ENCODE results near the gene ARHGDIB. TPM values are rescaled to one million over a fixed set of nuclear protein-coding genes. Genes with fewer than 3 reads are reported as not detected.
A peak's percentile ranks its signal among the peaks of the same experiment; 100 is the strongest.

ARHGDIB gene
- total and polyA plus RNA-seq, 2 of the 13 experiments (the other 11 are each of a cell fraction or from before 2014, with no cell fraction given), result 0.11 to 0.87 TPM

- no peak for TF ChIP-seq PRDM4 (CRISPR knock-in tag; IDR thresholded peaks at IDR 0.05; ENCODE audit: borderline replicate concordance)
- TF ChIP-seq ZSCAN22 (CRISPR knock-in tag; IDR thresholded peaks at IDR 0.05), result no peak
- no peak for TF ChIP-seq CENPX (CRISPR knock-in tag; IDR thresholded peaks at IDR 0.05)
- no peak for TF ChIP-seq MEIS2 (CRISPR knock-in tag; IDR thresholded peaks at IDR 0.05)
Measured at GRCh38 chr12:14949631-14950030, 11.8 kb downstream of the ARHGDIB start (continued).

GRCh38 chr12:14948672-14949071 is 12.7 kb downstream of the ARHGDIB start:
- Histone ChIP-seq H3K79me2 (ENCODE audit: insufficient read depth, low read length) (no peaks in the 10 kb centered on the region), H3K4me1 (ENCODE audit: insufficient read depth, low read length) (peaks cover 36% of the 10 kb centered on the region), H3K9me3 (ENCODE audit: low read length) (no peaks in the 10 kb centered on the region), H3K27me3 (ENCODE audit: control insufficient read depth in 1 of 2, insufficient read depth in 2 of 2, low read length in 2 of 2) (no peaks in the 10 kb centered on the region), H3K4me2 (ENCODE audit: low read depth, low read length) (no peak overlapping the region), H3K9ac (ENCODE audit: insufficient read depth, low read depth, low read length) (no peak overlapping the region), H2AFZ (ENCODE audit: low read length) (no peak overlapping the region), H4K20me1 (ENCODE audit: insufficient read depth, low read length) (no peaks in the 10 kb centered on the region), H3K27ac (ENCODE audit: extremely low read length, insufficient read depth, low read length) (no peak overlapping the region), H3K4me3 (replicated peaks in 1 of 3; ENCODE audit: insufficient read depth in 1 of 3, low read depth in 2 of 3, low read length in 3 of 3) (no peak overlapping the region), H3K36me3 (replicated peaks in 1 of 2; ENCODE audit: control insufficient read depth in 1 of 2, insufficient read depth in 2 of 2, low read length in 2 of 2) (no peaks in the 10 kb centered on the region)
- DNase-seq (ENCODE audit: low spot score) (no peak), ATAC-seq (peak; percentile 35; the same call in 1 of the 3 replicates), FAIRE-seq (no peak)
- ChIA-PET CTCF (ENCODE audit: low intra/inter-chr PET ratio, low total read pairs) (no interaction called here), POLR2A (no interaction called here)
- in situ Hi-C loops (cut with HindIII; ENCODE audit: extremely low pct_ligation_motif_present, low pct_unique_long_range_greater_than_20kb), result no loop called here
- intact Hi-C loops (cut with micrococcal nuclease; ENCODE audit: unreplicated experiment), result no loop called here
- 48% methylated on average over 3 of the region's 3 CpGs for WGBS (ENCODE audit: low lambda C conversion rate)
- BruUV-seq (replicated peaks), result no TSS peak
- TF ChIP-seq GZF1 (CRISPR knock-in tag; IDR thresholded peaks at IDR 0.05) (no peak), ZNF883 (CRISPR knock-in tag; IDR thresholded peaks at IDR 0.05; ENCODE audit: not compliant biosample characterization) (no peak), SRF (IDR thresholded peaks at IDR 0.05; ENCODE audit: low read depth, low read length) (peak; percentile 83), ZBTB26 (CRISPR knock-in tag; IDR thresholded peaks at IDR 0.05; ENCODE audit: borderline replicate concordance) (no peak), NCOA5 (CRISPR knock-in tag; IDR thresholded peaks at IDR 0.05) (no peak), CAMTA2 (CRISPR knock-in tag; IDR thresholded peaks at IDR 0.05; ENCODE audit: borderline replicate concordance) (no peak), MNT (IDR thresholded peaks at IDR 0.05) (no peak), GABPA (IDR thresholded peaks at IDR 0.05; ENCODE audit: low read depth, low read length) (no peak), GABPA (CRISPR knock-in tag; IDR thresholded peaks at IDR 0.05; ENCODE audit: low read depth) (peak; percentile 72), ZNF644 (CRISPR knock-in tag; IDR thresholded peaks at IDR 0.05; ENCODE audit: low read depth) (no peak), MXI1 (IDR thresholded peaks at IDR 0.05; ENCODE audit: borderline replicate concordance, low read depth, low read length) (no peak), TARDBP (CRISPR knock-in tag; IDR thresholded peaks at IDR 0.05) (no peak), SIN3A (IDR thresholded peaks at IDR 0.05; ENCODE audit: borderline replicate concordance, low read depth, low read length) (no peak), XRCC5 (optimal IDR thresholded peaks at IDR 0.05; ENCODE audit: low read length) (no peak)

Measured in HepG2 (cell line).